Activated CD8-positive, alpha-beta memory T cell treated with anti-CD3 and anti-CD28 coated beads, Interleukin-2, amount 50 U/mL, for 48 hours (primary cell): ENCODE data around the gene DHRS13.
"Not testable (repeated sequence)": the region's sequence is repeated elsewhere in the genome, so short reads cannot be mapped to it uniquely, and the experiment has no call there.

Source experiments
- DNase-seq: peaks from one replicate; pipeline ENCODE4 v3.0.0-alpha.2; 2020

Gene DHRS13

GRCh38 chr17:28881533-28882056, 21.3 kb downstream of the DHRS13 start:
- DNase-seq: no peak

GRCh38 chr17:28880572-28880945, 22.3 kb downstream of the DHRS13 start:
- no peak for DNase-seq

- DNase-seq: no peak
Measured at GRCh38 chr17:28879886-28880571, 22.9 kb downstream of the DHRS13 start.

- DNase-seq: no peak
Measured at GRCh38 chr17:28878981-28879380, 23.9 kb downstream of the DHRS13 start.

GRCh38 chr17:28878158-28878910, 24.5 kb downstream of the DHRS13 start:
- no peak for DNase-seq

- not testable (repeated sequence) for DNase-seq
Measured at GRCh38 chr17:28877150-28877711, 25.6 kb downstream of the DHRS13 start.

GRCh38 chr17:28875848-28876550, 26.9 kb downstream of the DHRS13 start:
- no peak for DNase-seq

GRCh38 chr17:28874750-28875149, 28.1 kb downstream of the DHRS13 start:
- no peak for DNase-seq

- no peak for DNase-seq
Measured at GRCh38 chr17:28873839-28874238, 29.0 kb downstream of the DHRS13 start.

GRCh38 chr17:28871056-28871579, 31.8 kb downstream of the DHRS13 start:
- DNase-seq: peak; percentile 68

- DNase-seq: no peak
Measured at GRCh38 chr17:28867276-28867675, 35.6 kb downstream of the DHRS13 start.

GRCh38 chr17:28865946-28866752, 36.7 kb downstream of the DHRS13 start:
- DNase-seq: no peak

- no peak for DNase-seq
Measured at GRCh38 chr17:28864991-28865849, 37.7 kb downstream of the DHRS13 start.

GRCh38 chr17:28863953-28864352, 38.9 kb downstream of the DHRS13 start:
- no peak for DNase-seq

GRCh38 chr17:28862561-28862960, 40.3 kb downstream of the DHRS13 start:
- no peak for DNase-seq

- no peak for DNase-seq
Measured at GRCh38 chr17:28861393-28862203, 41.3 kb downstream of the DHRS13 start.

- no peak for DNase-seq
Measured at GRCh38 chr17:28860363-28860808, 42.5 kb downstream of the DHRS13 start.

GRCh38 chr17:28858801-28859355, 44.0 kb downstream of the DHRS13 start:
- DNase-seq: no peak

GRCh38 chr17:28857905-28858800, 44.7 kb downstream of the DHRS13 start:
- no peak for DNase-seq
